Omental fat pad (tissue), 4 donors: Measurements from ENCODE around the gene GDPD4. TPM values are rescaled to one million over a fixed set of nuclear protein-coding genes. Genes with fewer than 3 reads are reported as not detected.

Source experiments
- ATAC-seq: fragments of 150-250 bp; one replicate; pipeline ENCODE4 v1.9.1; 2016; ENCODE audit warnings: mild to moderate bottlenecking, moderate library complexity; ENCODE audit not compliant: low FRiP score
- DNase-seq: peaks from one replicate; pipeline ENCODE4 v3.0.0-alpha.2; 2019; ENCODE audit warnings: low spot score
- CTCF ChIP-seq, 3 donors: fragments of 450-650 bp; IDR thresholded peaks; one replicate each; pipeline ENCODE4 v1.5.1; 2016 to 2017; ENCODE audit warnings: antibody characterized with exemption in 3 of 3, mild to moderate bottlenecking in 3 of 3, moderate library complexity in 2 of 3
- total RNA-seq, 4 donors: library from RNA; depleted of rRNA; stranded (reverse); fragments of >200 nt; gene quantifications; one replicate each; pipeline ENCODE4 v1.1.0, GENCODE V29; 2016

Gene GDPD4
- total RNA-seq, 4 donors from 2014 or later, result not detected

GRCh38 chr11:77250881-77251640 is 50.4 kb downstream of the GDPD4 start:
- ATAC-seq (no peak), DNase-seq (no peak)
- no peak for TF ChIP-seq CTCF (IDR thresholded peaks at IDR 0.05)

- no peak for TF ChIP-seq CTCF (IDR thresholded peaks at IDR 0.05)
- DNase-seq (no peak), ATAC-seq (no peak)
Observed at GRCh38 chr11:77249427-77249826, 52.1 kb downstream of the GDPD4 start.

GRCh38 chr11:77244277-77245027 is 57.0 kb downstream of the GDPD4 start:
- no peak for TF ChIP-seq CTCF (IDR thresholded peaks at IDR 0.05)
- ATAC-seq, result peak; percentile 48

GRCh38 chr11:77236901-77237300 is 64.6 kb downstream of the GDPD4 start:
- DNase-seq, result no peak
- ATAC-seq, result no peak
- TF ChIP-seq CTCF (IDR thresholded peaks at IDR 0.05), result no peak

More at GRCh38 chr11:77244277-77245027, 57.0 kb downstream of the GDPD4 start:
- no peak for DNase-seq

- no peak for TF ChIP-seq CTCF (IDR thresholded peaks at IDR 0.05)
- no peak for ATAC-seq
- DNase-seq, result no peak
Observed at GRCh38 chr11:77233011-77233410, 68.5 kb downstream of the GDPD4 start.

- ATAC-seq (no peak), DNase-seq (no peak)
- TF ChIP-seq CTCF (IDR thresholded peaks at IDR 0.05), result no peak
Observed at GRCh38 chr11:77232242-77232641, 69.2 kb downstream of the GDPD4 start.
